Stimulated activated naive B cell treated with anti-CD40 and anti-IgM and Interleukin-4, amounts not matched to agents 10 μg/mL and 1 μg/mL and 100 μg/mL, for 72 hours (primary cell): ENCODE data around the gene MND1.
"Not testable (repeated sequence)": the region's sequence is repeated elsewhere in the genome, so short reads cannot be mapped to it uniquely, and the experiment has no call there.

Experiments used
- ATAC-seq, 2 donors: fragments of 150-1000 bp; cut with Tn5 transposase; replicated peaks; 2 replicates each; pipeline ENCODE4 v1.10.0; 2021; ENCODE audit warnings: moderate library complexity in 1 of 2
- DNase-seq: peaks from one replicate; pipeline ENCODE4 v3.0.0; 2021
- H3K27ac Mint-ChIP-seq: one replicate; pipeline ENCODE4 v1.8.0; 2022; ENCODE audit warnings: mild to moderate bottlenecking, mixed read lengths
- H3K27me3 Mint-ChIP-seq, 2 donors: one replicate each; pipeline ENCODE4 v1.8.0; 2022; ENCODE audit warnings: mixed read lengths in 2 of 2
- H3K36me3 Mint-ChIP-seq, 2 donors: one replicate each; pipeline ENCODE4 v1.8.0; 2022; ENCODE audit warnings: mixed read lengths in 2 of 2, mild to moderate bottlenecking in 1 of 2
- H3K4me1 Mint-ChIP-seq, 2 donors: one replicate each; pipeline ENCODE4 v1.8.0; 2022; ENCODE audit warnings: mixed read lengths in 2 of 2, mild to moderate bottlenecking in 1 of 2
- H3K4me3 Mint-ChIP-seq, 2 donors: one replicate each; pipeline ENCODE4 v1.8.0; 2022; ENCODE audit warnings: mild to moderate bottlenecking in 2 of 2, mixed read lengths in 2 of 2, moderate library complexity in 1 of 2
- H3K9me3 Mint-ChIP-seq, 2 donors: one replicate each; pipeline ENCODE4 v1.8.0; 2022; ENCODE audit warnings: mixed read lengths in 2 of 2, mild to moderate bottlenecking in 1 of 2

The MND1 gene

GRCh38 chr4:153427363-153428071, 83.0 kb downstream of the MND1 start:
- DNase-seq (no peak), ATAC-seq (no peak)
- Mint-ChIP-seq H3K4me1 (peaks cover 24 to 52% of the 10 kb centered on the region in 2 donors), H3K27me3 (no peaks in the 10 kb centered on the region), H3K4me3 (no peak overlapping the region), H3K27ac (peak overlapping the region; percentile 7), H3K36me3 (no peaks in the 10 kb centered on the region), H3K9me3 (no peaks in the 10 kb centered on the region)

GRCh38 chr4:153428941-153429475, 84.5 kb downstream of the MND1 start:
- peaks cover 28 to 62% of the 10 kb centered on the region in 2 donors for H3K4me1 Mint-ChIP-seq
- DNase-seq (no peak), ATAC-seq (no peak)
- H3K27ac Mint-ChIP-seq, result no peak overlapping the region
- no peaks in the 10 kb centered on the region for H3K36me3 Mint-ChIP-seq
- H3K27me3 Mint-ChIP-seq, result no peaks in the 10 kb centered on the region
- H3K9me3 Mint-ChIP-seq, result no peaks in the 10 kb centered on the region
- no peak overlapping the region for H3K4me3 Mint-ChIP-seq

GRCh38 chr4:153432965-153433753, 88.7 kb downstream of the MND1 start:
- DNase-seq (peak; percentile 81), ATAC-seq (peak; percentile 88 to 95)
- peaks cover 37 to 77% of the 10 kb centered on the region in 2 donors for H3K4me1 Mint-ChIP-seq
- peak overlapping the region; percentile 95 for H3K27ac Mint-ChIP-seq
- no peaks in the 10 kb centered on the region for H3K9me3 Mint-ChIP-seq
- H3K36me3 Mint-ChIP-seq, result no peaks in the 10 kb centered on the region
- H3K4me3 Mint-ChIP-seq, result peak overlapping the region; percentile 85 to 86
- H3K27me3 Mint-ChIP-seq, result no peaks in the 10 kb centered on the region

- Mint-ChIP-seq H3K4me1 (peaks cover 37 to 77% of the 10 kb centered on the region in 2 donors), H3K4me3 (peak overlapping the region; percentile 85 to 86), H3K27ac (peak overlapping the region; percentile 95), H3K27me3 (no peaks in the 10 kb centered on the region), H3K9me3 (no peaks in the 10 kb centered on the region), H3K36me3 (no peaks in the 10 kb centered on the region)
- no peak for DNase-seq
- peak in 1 of 2 donors; percentile 24 for ATAC-seq
Measured at GRCh38 chr4:153433754-153434105, 89.2 kb downstream of the MND1 start.

- Mint-ChIP-seq H3K27ac (peak overlapping the region; percentile 14), H3K9me3 (no peaks in the 10 kb centered on the region), H3K4me3 (peak overlapping the region; percentile 85 to 86), H3K36me3 (no peaks in the 10 kb centered on the region), H3K27me3 (no peaks in the 10 kb centered on the region), H3K4me1 (peaks cover 36 to 77% of the 10 kb centered on the region in 2 donors)
- no peak for DNase-seq
- ATAC-seq, result no peak
Measured at GRCh38 chr4:153434190-153434589, 89.7 kb downstream of the MND1 start.

GRCh38 chr4:153438916-153439756, 94.6 kb downstream of the MND1 start:
- H3K4me1 Mint-ChIP-seq, result peaks cover 33 to 70% of the 10 kb centered on the region in 2 donors
- peak; percentile 53 for DNase-seq
- peak overlapping the region; percentile 71 to 76 for H3K4me3 Mint-ChIP-seq
- H3K27me3 Mint-ChIP-seq, result no peaks in the 10 kb centered on the region
- H3K27ac Mint-ChIP-seq, result peak overlapping the region; percentile 95
- H3K36me3 Mint-ChIP-seq, result no peaks in the 10 kb centered on the region
- H3K9me3 Mint-ChIP-seq, result no peaks in the 10 kb centered on the region
- peak; percentile 73 to 82 for ATAC-seq

- Mint-ChIP-seq H3K4me3 (peak overlapping the region; percentile 67 to 76), H3K27me3 (no peaks in the 10 kb centered on the region), H3K27ac (peak overlapping the region; percentile 95), H3K9me3 (no peaks in the 10 kb centered on the region), H3K4me1 (peaks cover 29 to 64% of the 10 kb centered on the region in 2 donors), H3K36me3 (no peaks in the 10 kb centered on the region)
- no peak for DNase-seq
- ATAC-seq, result peak; percentile 26 to 38
Measured at GRCh38 chr4:153439831-153440230, 95.3 kb downstream of the MND1 start.

- DNase-seq (peak; percentile 38), ATAC-seq (peak; percentile 62 to 63)
- H3K4me3 Mint-ChIP-seq, result peak overlapping the region; percentile 67 to 76
- H3K9me3 Mint-ChIP-seq, result no peaks in the 10 kb centered on the region
- H3K4me1 Mint-ChIP-seq, result peaks cover 29 to 61% of the 10 kb centered on the region in 2 donors
- no peaks in the 10 kb centered on the region for H3K36me3 Mint-ChIP-seq
- peak overlapping the region; percentile 86 for H3K27ac Mint-ChIP-seq
- no peaks in the 10 kb centered on the region for H3K27me3 Mint-ChIP-seq
Measured at GRCh38 chr4:153440475-153440874, 96.0 kb downstream of the MND1 start.

- H3K9me3 Mint-ChIP-seq, result no peaks in the 10 kb centered on the region
- H3K4me1 Mint-ChIP-seq, result peaks cover 15 to 36% of the 10 kb centered on the region in 2 donors
- no peaks in the 10 kb centered on the region for H3K36me3 Mint-ChIP-seq
- H3K4me3 Mint-ChIP-seq, result no peak overlapping the region
- H3K27me3 Mint-ChIP-seq, result no peaks in the 10 kb centered on the region
- ATAC-seq (no peak), DNase-seq (no peak)
- H3K27ac Mint-ChIP-seq, result peak overlapping the region; percentile 2
Measured at GRCh38 chr4:153447175-153447905, 102.9 kb downstream of the MND1 start.

- Mint-ChIP-seq H3K27me3 (no peaks in the 10 kb centered on the region), H3K27ac (no peak overlapping the region), H3K36me3 (no peaks in the 10 kb centered on the region), H3K9me3 (no peaks in the 10 kb centered on the region), H3K4me1 (peaks cover 16 to 34% of the 10 kb centered on the region in 2 donors), H3K4me3 (no peak overlapping the region)
- ATAC-seq (no peak), DNase-seq (no peak)
Measured at GRCh38 chr4:153448003-153448731, 103.7 kb downstream of the MND1 start.

- ATAC-seq (no peak), DNase-seq (no peak)
- no peaks in the 10 kb centered on the region for H3K9me3 Mint-ChIP-seq
- no peaks in the 10 kb centered on the region for H3K27me3 Mint-ChIP-seq
- H3K36me3 Mint-ChIP-seq, result no peaks in the 10 kb centered on the region
- H3K27ac Mint-ChIP-seq, result peak overlapping the region; percentile 25
- no peak overlapping the region for H3K4me3 Mint-ChIP-seq
- peaks cover 14 to 32% of the 10 kb centered on the region in 2 donors for H3K4me1 Mint-ChIP-seq
Measured at GRCh38 chr4:153449338-153449737, 104.8 kb downstream of the MND1 start.

GRCh38 chr4:153450544-153450917, 106.0 kb downstream of the MND1 start:
- peaks cover 14 to 32% of the 10 kb centered on the region in 2 donors for H3K4me1 Mint-ChIP-seq
- H3K27me3 Mint-ChIP-seq, result no peaks in the 10 kb centered on the region
- ATAC-seq (peak in 1 of 2 donors; percentile 59), DNase-seq (no peak)
- H3K4me3 Mint-ChIP-seq, result peak overlapping the region; percentile 50 to 56
- no peaks in the 10 kb centered on the region for H3K36me3 Mint-ChIP-seq
- no peaks in the 10 kb centered on the region for H3K9me3 Mint-ChIP-seq
- peak overlapping the region; percentile 93 for H3K27ac Mint-ChIP-seq

- H3K27me3 Mint-ChIP-seq, H3K27ac Mint-ChIP-seq, H3K9me3 Mint-ChIP-seq, H3K36me3 Mint-ChIP-seq, H3K4me3 Mint-ChIP-seq, ATAC-seq, DNase-seq: not testable (repeated sequence)
- H3K4me1 Mint-ChIP-seq, result peaks cover 14 to 32% of the 10 kb centered on the region in 2 donors
Measured at GRCh38 chr4:153451145-153451544, 106.7 kb downstream of the MND1 start.
